Measurements from ENCODE around the gene ARMC7. TPM values are rescaled to one million over a fixed set of nuclear protein-coding genes. Genes with fewer than 3 reads are reported as not detected.

The ARMC7 gene
- total RNA-seq, 1 experiment from 2014 or later: 22.8 TPM

DNA sequence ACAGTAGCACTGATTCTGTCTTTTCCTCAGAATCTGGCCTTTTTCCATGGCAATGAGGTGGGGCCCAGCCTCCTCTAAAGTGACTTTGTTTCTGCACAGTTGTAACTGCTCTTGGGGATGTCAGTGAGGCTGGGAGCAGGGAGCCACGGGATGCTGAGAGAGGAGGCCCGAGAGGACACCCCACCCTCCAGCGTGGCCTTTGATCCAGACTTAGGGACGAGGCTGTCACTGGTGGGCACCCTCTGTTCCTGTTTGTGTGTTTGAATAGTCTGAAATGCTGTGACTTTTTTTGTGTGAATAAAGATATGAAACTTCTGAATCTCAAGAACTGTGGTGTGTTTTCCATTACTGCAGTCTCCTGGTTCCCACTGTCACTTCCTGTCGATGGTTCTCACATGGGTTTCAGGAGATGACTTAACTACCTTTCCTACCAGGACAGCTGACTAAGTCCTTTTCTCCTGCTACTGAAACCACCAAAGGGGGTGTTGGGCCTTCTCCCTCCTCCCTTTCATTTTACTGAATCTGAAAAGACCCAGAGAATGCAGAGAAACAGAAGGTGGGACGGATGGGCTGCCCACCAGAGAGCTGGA lies 44.1 kb upstream of the ARMC7 start:
- H2BK12ac ChIP-seq (ENCODE audit: insufficient read length, low read depth, low read length): no peak overlapping the region

More for the DNA sequence above, 44.1 kb upstream of the ARMC7 start:
- no peaks in the 10 kb centered on the region for H3K9me3 Mint-ChIP-seq
- no peaks in the 10 kb centered on the region for H3K79me1 ChIP-seq (ENCODE audit: insufficient read depth, low read depth, low read length, poor library complexity, severe bottlenecking)
- no peaks in the 10 kb centered on the region; the same call in none of the 2 replicates for H3K27me3 Mint-ChIP-seq (ENCODE audit: low read depth)
- H2BK20ac ChIP-seq (ENCODE audit: low read depth, low read length, poor library complexity, severe bottlenecking): no peak overlapping the region
- H3K9me3 ChIP-seq (ENCODE audit: control insufficient read depth, low read depth, low read length): no peaks in the 10 kb centered on the region
- no peak overlapping the region for H4K91ac ChIP-seq (ENCODE audit: insufficient read length, low read depth, low read length)
- no peak overlapping the region for H4K8ac ChIP-seq (replicated peaks; ENCODE audit: insufficient read length, low read depth, low read length)
- H2BK120ac ChIP-seq (ENCODE audit: low read depth, low read length, poor library complexity, severe bottlenecking): no peak overlapping the region
- no peak overlapping the region for H2BK5ac ChIP-seq (ENCODE audit: insufficient read length, low read length)
- H3K27me3 ChIP-seq (ENCODE audit: insufficient read depth, low read length): no peaks in the 10 kb centered on the region
- no peaks in the 10 kb centered on the region; the same call in 1 of the 2 replicates for H3K79me2 ChIP-seq (ENCODE audit: insufficient read depth, low read length)
- no peak overlapping the region for H4K5ac ChIP-seq (ENCODE audit: insufficient read length, low read depth, low read length)
- H3K27ac ChIP-seq (ENCODE audit: insufficient read length, low read depth, low read length): no peak overlapping the region
- no peak overlapping the region for H3K56ac ChIP-seq (ENCODE audit: insufficient read length, low read depth, low read length)
- no peak overlapping the region for H3K18ac ChIP-seq (ENCODE audit: insufficient read length, low read depth, low read length)
- H3K4me3 Mint-ChIP-seq: no peak overlapping the region
- no peak overlapping the region for H3K14ac ChIP-seq (ENCODE audit: insufficient read depth, low read length)
- peaks cover 0 to 7% of the 10 kb centered on the region in 2 experiments; a peak in 2 of 4 replicates for H3K4me1 Mint-ChIP-seq
- no peaks in the 10 kb centered on the region for H3K4me1 ChIP-seq (ENCODE audit: insufficient read depth, low read length)
- H3K23ac ChIP-seq (ENCODE audit: insufficient read length, low read depth, low read length): no peak overlapping the region
- no peak overlapping the region for H2BK15ac ChIP-seq (ENCODE audit: low read depth, low read length)
- H3K4me2 ChIP-seq (ENCODE audit: insufficient read depth, insufficient read length, low read length): no peak overlapping the region
- no peak overlapping the region for H3K9ac ChIP-seq (ENCODE audit: extremely low read depth, insufficient read length, low read length)
- no CpG with 5 or more reads among the region's 6 CpGs for WGBS (ENCODE audit: extremely low coverage, insufficient read length, low lambda C conversion rate)
- H4K20me1 ChIP-seq (ENCODE audit: control insufficient read depth, insufficient read depth, insufficient read length): peaks cover 3% of the 10 kb centered on the region
- H3K23me2 ChIP-seq (ENCODE audit: insufficient read length, low read depth, low read length, poor library complexity, severe bottlenecking): no peaks in the 10 kb centered on the region
- DNase-seq: no peak
- no peak overlapping the region for H3K4ac ChIP-seq (ENCODE audit: low read depth, low read length)
- H2AK5ac ChIP-seq (ENCODE audit: insufficient read length, low read length): no peak overlapping the region
- H2AFZ ChIP-seq (ENCODE audit: low read length): no peak overlapping the region
- peaks cover 32 to 50% (median 44%) of the 10 kb centered on the region in 3 experiments for H3K36me3 Mint-ChIP-seq (ENCODE audit: insufficient read depth in 1 of 3, low read depth in 3 of 3)
- no peak for TF ChIP-seq CTCF (conservative IDR thresholded peaks at IDR 0.05)
- H3T11ph ChIP-seq (ENCODE audit: low read length): no peak overlapping the region
- peak overlapping the region in 2 of 3 experiments; percentile 81 to 91; a peak in 3 of 7 replicates for H3K27ac Mint-ChIP-seq
